K562 (cell line): ENCODE results near the gene FN1. TPM values are rescaled to one million over a fixed set of nuclear protein-coding genes. Genes with fewer than 3 reads are reported as not detected.

Experiments used
- HIVEP1 ChIP-seq: fragments of 250-450 bp; sonication (Bioruptor Pico); IDR thresholded peaks from 2 replicates; pipeline ENCODE4 v1.4.0; 2020; ENCODE audit warnings: mild to moderate bottlenecking
- KAT2B ChIP-seq: IDR thresholded peaks from one replicate; pipeline ENCODE4 v1.6.1; 2012; ENCODE audit warnings: low read depth, mild to moderate bottlenecking, control low read depth, inconsistent platforms, low read length, moderate library complexity
- KDM5B ChIP-seq: fragments of 200-600 bp; sonication (generic); IDR thresholded peaks from 2 replicates; pipeline ENCODE4 v1.6.1; 2012; ENCODE audit warnings: low read depth, mild to moderate bottlenecking, moderate library complexity, low read length, control low read depth, inconsistent platforms; ENCODE audit not compliant: insufficient replicate concordance
- L3MBTL2 ChIP-seq: fragments of 450-650 bp; IDR thresholded peaks from 2 replicates; pipeline ENCODE4 v1.6.1; 2016; ENCODE audit warnings: mild to moderate bottlenecking, moderate library complexity
- LEF1 ChIP-seq: fragments of 450-650 bp; IDR thresholded peaks from 2 replicates; pipeline ENCODE4 v1.6.1; 2016; ENCODE audit warnings: mild to moderate bottlenecking
- NFATC3 ChIP-seq: fragments of 450-650 bp; IDR thresholded peaks from 2 replicates; pipeline ENCODE4 v1.6.1; 2017; ENCODE audit warnings: mild to moderate bottlenecking
- NFE2L1 ChIP-seq: fragments of 450-650 bp; IDR thresholded peaks from 2 replicates; pipeline ENCODE4 v1.6.1; 2016; ENCODE audit warnings: missing genetic modification characterization, low read depth, mild to moderate bottlenecking, missing compliant biosample characterization, moderate library complexity, borderline replicate concordance
- NFYB ChIP-seq: IDR thresholded peaks from 2 replicates; pipeline ENCODE4 v1.6.1; 2011; ENCODE audit warnings: mild to moderate bottlenecking, moderate library complexity; ENCODE audit not compliant: insufficient read length; ENCODE audit errors: extremely low read depth
- PHB ChIP-seq: fragments of 250-450 bp; sonication (Bioruptor Pico); IDR thresholded peaks from 2 replicates; pipeline ENCODE4 v1.5.0; 2021
- RAD51 ChIP-seq: fragments of 450-650 bp; IDR thresholded peaks from 2 replicates; pipeline ENCODE4 v1.7.1; 2016; ENCODE audit warnings: low read depth, mild to moderate bottlenecking, borderline replicate concordance
- RCOR1 ChIP-seq, 2 experiments: IDR thresholded peaks; 2 replicates each; pipeline ENCODE4 v1.6.1; 2012; ENCODE audit warnings: low read depth in 2 of 2, low read length in 2 of 2, borderline replicate concordance in 1 of 2, improper control_type of control experiment in 1 of 2
- SAFB2 ChIP-seq: fragments of 200-400 bp; formaldehyde crosslinking; IDR thresholded peaks from 2 replicates; pipeline ENCODE4 v1.6.1; 2018; ENCODE audit warnings: borderline replicate concordance, low read length, low read depth, moderate library complexity; ENCODE audit not compliant: severe bottlenecking
- STAT5B ChIP-seq: fragments of 250-450 bp; sonication (Bioruptor Pico); IDR thresholded peaks from 2 replicates; pipeline ENCODE4 v1.8.0; 2021; ENCODE audit warnings: mild to moderate bottlenecking, inconsistent platforms
- TBL1XR1 ChIP-seq, 2 experiments: IDR thresholded peaks; 2 replicates each; pipeline ENCODE4 v1.6.1; 2012; ENCODE audit warnings: improper control_type of control experiment in 2 of 2, low read length in 2 of 2, mild to moderate bottlenecking in 1 of 2
- ZBTB1 ChIP-seq: sonication (generic); formaldehyde crosslinking; IDR thresholded peaks from 2 replicates; pipeline ENCODE4 v1.8.1; 2023; ENCODE audit warnings: missing genetic modification reagents, low read depth, mild to moderate bottlenecking, borderline replicate concordance
- ZNF239 ChIP-seq: fragments of 250-450 bp; sonication (Bioruptor Pico); IDR thresholded peaks from 2 replicates; pipeline ENCODE4 v1.4.0; 2020; ENCODE audit warnings: mild to moderate bottlenecking
- ZNF324 ChIP-seq: fragments of 250-450 bp; sonication (Bioruptor Pico); IDR thresholded peaks from 2 replicates; pipeline ENCODE4 v1.4.0; 2020; ENCODE audit warnings: mild to moderate bottlenecking
- ZNF384 ChIP-seq: IDR thresholded peaks from 2 replicates; pipeline ENCODE4 v1.6.1; 2012; ENCODE audit warnings: low read depth, low read length, improper control_type of control experiment
- ZNF707 ChIP-seq: fragments of 250-450 bp; sonication (Bioruptor Pico); conservative IDR thresholded peaks from 2 replicates; pipeline ENCODE4 v1.8.0; 2022; ENCODE audit warnings: inconsistent platforms, mild to moderate bottlenecking, moderate library complexity
- polyA plus RNA-seq, 8 experiments: library from polyadenylated mRNA; depleted of rRNA in 4 of 8; stranded (reverse) in 5 of 8; unstranded in 3 of 8; fragments of >200 nt; fragmentation: Nextera tagmentation in 2 of 8; fragmentation: Illumina TruSeq in 1 of 8; extraction: Ambion mirVana in 2 of 8; extraction: Trizol in 1 of 8; gene quantifications; 2 replicates each; pipeline versions ENCODE4 v1.2.1 to v1.2.3, GENCODE V29; 2011 to 2014; ENCODE audit warnings: inconsistent platforms in 1 of 8, missing spikeins in 1 of 8
- total RNA-seq, 7 experiments: library from RNA; depleted of rRNA in 6 of 7; stranded (reverse); fragments of >200 nt in 6 of 7; fragmentation: Illumina TruSeq in 2 of 7; extraction: Trizol in 2 of 7; gene quantifications; 2 replicates each; pipeline versions ENCODE4 v1.2.1 to v1.2.3, GENCODE V29; 2011 to 2021; ENCODE audit warnings: low replicate concordance in 1 of 7
- TF ChIP-seq, protein P1 (sequence below): IDR thresholded peaks from 3 replicates; pipeline ENCODE4 v1.6.1; 2011; ENCODE audit warnings: borderline replicate concordance, mild to moderate bottlenecking, moderate library complexity; ENCODE audit not compliant: insufficient read length; ENCODE audit errors: extremely low read depth
- TF ChIP-seq, protein P2 (sequence below): sonication (generic); formaldehyde crosslinking; IDR thresholded peaks from 2 replicates; pipeline ENCODE4 v1.8.0; 2022; ENCODE audit warnings: mild to moderate bottlenecking, missing genetic modification reagents
- TF ChIP-seq, protein P3 (sequence below): fragments of 250-450 bp; sonication (Bioruptor Pico); IDR thresholded peaks from 2 replicates; pipeline ENCODE4 v1.8.0; 2021; ENCODE audit warnings: mild to moderate bottlenecking, moderate library complexity
- TF ChIP-seq, protein P4 (sequence below): sonication (generic); formaldehyde crosslinking; IDR thresholded peaks from 2 replicates; pipeline ENCODE4 v1.8.0; 2022; ENCODE audit warnings: mild to moderate bottlenecking, missing genetic modification reagents

FN1 gene
- total and polyA plus RNA-seq, 9 of the 15 experiments (the other 6 are each of a cell fraction or from before 2014, with no cell fraction given) = 7.4 to 19.1 (median 11.2) TPM

DNA sequence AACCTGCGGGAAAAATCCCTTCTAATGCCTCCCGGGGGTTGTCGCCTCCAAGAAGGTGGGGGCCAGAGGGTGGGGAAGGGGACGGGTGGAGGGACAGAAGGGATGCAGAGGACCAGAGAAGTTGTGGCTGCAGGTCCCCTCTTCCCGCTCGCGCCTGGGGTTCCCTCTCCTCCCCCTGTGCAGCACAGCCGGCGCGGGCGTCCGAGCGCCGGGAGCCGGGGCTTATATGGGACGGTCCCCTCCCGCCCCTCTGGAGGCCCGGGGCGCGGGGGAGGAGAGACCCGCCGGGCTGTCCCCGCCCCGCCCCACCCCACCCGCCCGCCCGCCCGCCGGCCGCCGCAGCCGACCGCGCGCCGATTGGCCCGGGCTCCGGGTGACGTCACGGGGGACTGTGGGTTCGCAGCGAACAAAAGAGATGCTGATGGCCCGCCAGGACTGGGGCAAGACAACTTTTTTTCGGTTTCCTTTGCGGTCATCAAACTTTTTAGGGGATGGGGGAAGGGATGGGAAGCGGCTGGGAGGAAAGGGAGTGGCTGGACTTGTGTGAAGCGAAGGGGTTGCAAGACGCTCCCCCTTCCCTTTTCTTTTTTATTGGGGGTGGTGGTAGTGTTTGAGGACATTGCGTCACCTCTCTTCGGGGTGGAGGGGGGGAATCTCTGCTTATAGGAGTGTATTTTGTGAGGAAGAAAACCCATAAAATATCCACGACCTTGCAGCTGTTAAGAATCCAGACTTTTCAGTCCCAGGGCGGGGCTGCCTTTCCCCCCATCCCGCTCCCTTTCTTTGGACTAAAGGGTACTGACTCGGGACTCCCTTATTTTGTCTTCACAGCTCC lies at the start of gene FN1 (continued):
- TF ChIP-seq, protein P1, sequence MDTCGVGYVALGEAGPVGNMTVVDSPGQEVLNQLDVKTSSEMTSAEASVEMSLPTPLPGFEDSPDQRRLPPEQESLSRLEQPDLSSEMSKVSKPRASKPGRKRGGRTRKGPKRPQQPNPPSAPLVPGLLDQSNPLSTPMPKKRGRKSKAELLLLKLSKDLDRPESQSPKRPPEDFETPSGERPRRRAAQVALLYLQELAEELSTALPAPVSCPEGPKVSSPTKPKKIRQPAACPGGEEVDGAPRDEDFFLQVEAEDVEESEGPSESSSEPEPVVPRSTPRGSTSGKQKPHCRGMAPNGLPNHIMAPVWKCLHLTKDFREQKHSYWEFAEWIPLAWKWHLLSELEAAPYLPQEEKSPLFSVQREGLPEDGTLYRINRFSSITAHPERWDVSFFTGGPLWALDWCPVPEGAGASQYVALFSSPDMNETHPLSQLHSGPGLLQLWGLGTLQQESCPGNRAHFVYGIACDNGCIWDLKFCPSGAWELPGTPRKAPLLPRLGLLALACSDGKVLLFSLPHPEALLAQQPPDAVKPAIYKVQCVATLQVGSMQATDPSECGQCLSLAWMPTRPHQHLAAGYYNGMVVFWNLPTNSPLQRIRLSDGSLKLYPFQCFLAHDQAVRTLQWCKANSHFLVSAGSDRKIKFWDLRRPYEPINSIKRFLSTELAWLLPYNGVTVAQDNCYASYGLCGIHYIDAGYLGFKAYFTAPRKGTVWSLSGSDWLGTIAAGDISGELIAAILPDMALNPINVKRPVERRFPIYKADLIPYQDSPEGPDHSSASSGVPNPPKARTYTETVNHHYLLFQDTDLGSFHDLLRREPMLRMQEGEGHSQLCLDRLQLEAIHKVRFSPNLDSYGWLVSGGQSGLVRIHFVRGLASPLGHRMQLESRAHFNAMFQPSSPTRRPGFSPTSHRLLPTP = no peak
- TF ChIP-seq L3MBTL2 (no peak), SAFB2 (no peak), RAD51 (no peak), LEF1 (no peak), KAT2B (no peak), HIVEP1 (CRISPR knock-in tag) (no peak), RCOR1 (IDR thresholded peaks at IDR 0.05; ENCODE audit: borderline replicate concordance in 1 of 2, low read depth in 2 of 2, low read length in 2 of 2) (peak in 1 of 2 experiments; percentile 17; a peak in 1 of 4 replicates), KDM5B (peak; percentile 66), ZNF324 (CRISPR knock-in tag) (no peak), STAT5B (CRISPR knock-in tag) (no peak), NFE2L1 (tag) (no peak), ZNF239 (no peak), ZBTB1 (CRISPR knock-in tag) (no peak), NFATC3 (no peak), NFYB (no peak), ZNF384 (0 out of 2 replicates have a peak, but pooled peaks have one; percentile 5), TBL1XR1 (IDR thresholded peaks at IDR 0.05; ENCODE audit: low read length in 2 of 2) (no peak), ZNF707 (CRISPR knock-in tag) (no peak), PHB (no peak)
- TF ChIP-seq, protein P2, sequence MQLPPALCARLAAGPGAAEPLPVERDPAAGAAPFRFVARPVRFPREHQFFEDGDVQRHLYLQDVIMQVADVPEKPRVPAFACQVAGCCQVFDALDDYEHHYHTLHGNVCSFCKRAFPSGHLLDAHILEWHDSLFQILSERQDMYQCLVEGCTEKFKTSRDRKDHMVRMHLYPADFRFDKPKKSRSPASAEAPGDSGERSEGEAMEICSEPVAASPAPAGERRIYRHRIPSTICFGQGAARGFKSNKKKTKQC (CRISPR knock-in tag) = no peak
- TF ChIP-seq, protein P3, sequence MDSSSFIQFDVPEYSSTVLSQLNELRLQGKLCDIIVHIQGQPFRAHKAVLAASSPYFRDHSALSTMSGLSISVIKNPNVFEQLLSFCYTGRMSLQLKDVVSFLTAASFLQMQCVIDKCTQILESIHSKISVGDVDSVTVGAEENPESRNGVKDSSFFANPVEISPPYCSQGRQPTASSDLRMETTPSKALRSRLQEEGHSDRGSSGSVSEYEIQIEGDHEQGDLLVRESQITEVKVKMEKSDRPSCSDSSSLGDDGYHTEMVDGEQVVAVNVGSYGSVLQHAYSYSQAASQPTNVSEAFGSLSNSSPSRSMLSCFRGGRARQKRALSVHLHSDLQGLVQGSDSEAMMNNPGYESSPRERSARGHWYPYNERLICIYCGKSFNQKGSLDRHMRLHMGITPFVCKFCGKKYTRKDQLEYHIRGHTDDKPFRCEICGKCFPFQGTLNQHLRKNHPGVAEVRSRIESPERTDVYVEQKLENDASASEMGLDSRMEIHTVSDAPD (CRISPR knock-in tag) = no peak
- TF ChIP-seq, protein P4, sequence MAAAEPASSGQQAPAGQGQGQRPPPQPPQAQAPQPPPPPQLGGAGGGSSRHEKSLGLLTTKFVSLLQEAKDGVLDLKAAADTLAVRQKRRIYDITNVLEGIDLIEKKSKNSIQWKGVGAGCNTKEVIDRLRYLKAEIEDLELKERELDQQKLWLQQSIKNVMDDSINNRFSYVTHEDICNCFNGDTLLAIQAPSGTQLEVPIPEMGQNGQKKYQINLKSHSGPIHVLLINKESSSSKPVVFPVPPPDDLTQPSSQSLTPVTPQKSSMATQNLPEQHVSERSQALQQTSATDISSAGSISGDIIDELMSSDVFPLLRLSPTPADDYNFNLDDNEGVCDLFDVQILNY (CRISPR knock-in tag) = no peak
